Common myeloid progenitor, CD34-positive (primary cell): Measurements from ENCODE around the gene TMEM18.
"Not testable (repeated sequence)": the region's sequence is repeated elsewhere in the genome, so short reads cannot be mapped to it uniquely, and the experiment has no call there.

Experiments
- CTCF ChIA-PET: fragments of 350-600 bp; sonication (Branson Sonifier 250); formaldehyde crosslinking; loops from one replicate; lab custom pipeline; 2021; ENCODE audit warnings: antibody characterized with exemption; lab: Charles Lee
- POLR2A ChIA-PET: fragments of 350-600 bp; sonication (Branson Sonifier 250); formaldehyde crosslinking; loops from one replicate; lab custom pipeline; 2021; ENCODE audit warnings: antibody characterized with exemption; lab: Charles Lee
- DNase-seq, 3 donors: peaks; one replicate each; pipeline versions ENCODE4 v3.0.0 to v3.0.0-alpha.2; 2013
- H3K27ac ChIP-seq, 2 experiments: 1 replicate in 1 of 2; 2 replicates in 1 of 2; pipeline ENCODE4 v1.7.0; 2013; ENCODE audit warnings: inconsistent platforms in 2 of 2, low read length in 2 of 2, mild to moderate bottlenecking in 2 of 2, low read depth in 1 of 2, moderate library complexity in 1 of 2; ENCODE audit not compliant: severe bottlenecking in 2 of 2, insufficient read depth in 1 of 2, poor library complexity in 1 of 2
- H3K27me3 ChIP-seq, 5 experiments: replicated peaks in 2 of 5; 1 replicate in 3 of 5; 2 replicates in 2 of 5; pipeline versions ENCODE4 v1.6.1 to v1.7.0; 2013; ENCODE audit warnings: low read length in 4 of 5, mild to moderate bottlenecking in 2 of 5, moderate library complexity in 2 of 5, inconsistent platforms in 1 of 5; ENCODE audit not compliant: insufficient read depth in 5 of 5, control insufficient read depth in 4 of 5
- H3K36me3 ChIP-seq, 4 experiments: 1 replicate in 2 of 4; 2 replicates in 2 of 4; pipeline versions ENCODE4 v1.6.1 to v1.7.0; 2013; ENCODE audit warnings: low read length in 3 of 4, control low read depth in 1 of 4, mild to moderate bottlenecking in 1 of 4; ENCODE audit not compliant: control insufficient read depth in 4 of 4, insufficient read depth in 4 of 4
- H3K4me1 ChIP-seq, 4 experiments: 1 replicate in 3 of 4; 2 replicates in 1 of 4; pipeline versions ENCODE4 v1.6.1 to v1.7.1; 2013; ENCODE audit warnings: low read length in 3 of 4, mild to moderate bottlenecking in 3 of 4, control low read depth in 1 of 4, inconsistent platforms in 1 of 4, moderate library complexity in 1 of 4; ENCODE audit not compliant: control insufficient read depth in 4 of 4, insufficient read depth in 4 of 4; ENCODE audit errors: control extremely low read depth in 1 of 4
- H3K4me3 ChIP-seq, 7 experiments: 1 replicate in 4 of 7; 2 replicates in 3 of 7; pipeline versions ENCODE4 v1.5.1 to v1.7.0; 2013; ENCODE audit warnings: mild to moderate bottlenecking in 7 of 7, low read length in 6 of 7, moderate library complexity in 6 of 7, inconsistent platforms in 2 of 7, low read depth in 2 of 7, control low read depth in 1 of 7; ENCODE audit not compliant: insufficient read depth in 4 of 7, control insufficient read depth in 1 of 7; ENCODE audit errors: extremely low read depth in 1 of 7
- H3K9me3 ChIP-seq, 5 experiments: 1 replicate in 4 of 5; 2 replicates in 1 of 5; pipeline versions ENCODE4 v1.6.1 to v1.7.1; 2013; ENCODE audit warnings: low read length in 4 of 5, mild to moderate bottlenecking in 2 of 5, inconsistent platforms in 1 of 5, low read depth in 1 of 5, moderate library complexity in 1 of 5; ENCODE audit not compliant: control insufficient read depth in 4 of 5, insufficient read depth in 2 of 5; ENCODE audit errors: control extremely low read depth in 1 of 5
- WGBS: methylation state at CpG from one replicate; pipeline ENCODE4 v1.1.5; 2013; ENCODE audit not compliant: insufficient coverage; 5-methylcytosine and 5-hydroxymethylcytosine counted together

TMEM18 gene

DNA sequence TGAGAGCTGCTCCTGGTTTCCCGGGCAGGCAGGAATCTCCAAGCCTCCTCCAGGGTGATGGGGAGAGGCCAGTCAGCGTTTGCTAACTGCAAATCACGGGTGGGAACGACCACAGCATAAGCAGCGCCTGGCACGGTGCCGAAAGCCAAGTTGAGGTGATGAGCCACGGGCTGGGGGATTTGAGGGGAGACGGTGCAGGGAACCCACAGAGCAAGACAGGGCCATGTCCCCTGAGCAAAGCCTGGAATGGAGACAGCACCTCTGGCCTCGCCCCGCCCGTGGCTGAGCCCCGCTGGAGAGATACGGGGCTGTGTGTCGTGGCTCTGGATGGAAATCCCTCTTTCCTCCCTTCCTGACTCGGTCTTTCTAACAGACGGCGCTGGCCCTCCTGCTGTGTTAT is 31.5 kb upstream of the TMEM18 start:
- ChIA-PET POLR2A (no interaction called here), CTCF (no interaction called here)
- DNase-seq = no peak
- no peaks in the 10 kb centered on the region for H3K36me3 ChIP-seq
- peaks cover 4 to 12% (median 5%) of the 10 kb centered on the region in 5 experiments for H3K27me3 ChIP-seq
- H3K4me3 ChIP-seq = no peak overlapping the region
- no peaks in the 10 kb centered on the region for H3K9me3 ChIP-seq
- no peaks in the 10 kb centered on the region for H3K4me1 ChIP-seq
- no peak overlapping the region for H3K27ac ChIP-seq
- 86% methylated on average over 18 of the region's 18 CpGs for WGBS

DNA sequence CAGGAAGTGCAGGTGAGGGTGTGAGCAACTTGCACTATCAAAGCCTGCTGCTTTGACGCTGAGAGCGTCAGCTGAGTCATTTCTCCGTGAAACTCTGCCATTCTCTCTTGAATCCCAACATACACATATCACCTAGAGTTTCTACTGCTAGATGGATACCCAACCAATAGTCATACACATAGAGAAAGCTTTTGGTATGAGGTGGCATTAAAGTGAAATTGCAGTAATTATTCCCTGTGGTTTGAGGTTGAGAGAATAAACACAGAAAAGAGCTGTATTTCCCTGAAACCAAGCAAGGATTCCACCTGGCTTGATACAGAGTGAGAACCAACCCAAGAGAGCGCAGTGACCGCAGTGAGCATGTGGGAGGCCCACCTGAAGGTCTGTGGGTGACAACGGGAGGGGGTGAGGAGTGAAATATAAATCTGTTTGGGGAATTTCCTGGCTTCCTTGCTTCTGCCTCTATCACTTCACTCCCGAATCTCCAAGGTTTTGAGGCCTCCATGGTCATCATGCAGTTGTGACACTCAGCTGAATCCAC is 28.8 kb upstream of the TMEM18 start:
- H3K4me1 ChIP-seq = no peaks in the 10 kb centered on the region
- H3K27me3 ChIP-seq = peaks cover 0 to 7% (median 2%) of the 10 kb centered on the region in 5 experiments
- no peaks in the 10 kb centered on the region for H3K9me3 ChIP-seq
- H3K27ac ChIP-seq = no peak overlapping the region
- ChIA-PET POLR2A (no interaction called here), CTCF (no interaction called here)
- no peak overlapping the region for H3K4me3 ChIP-seq
- DNase-seq = no peak
- no peaks in the 10 kb centered on the region for H3K36me3 ChIP-seq
- 86% methylated on average over 5 of the region's 7 CpGs for WGBS

DNA sequence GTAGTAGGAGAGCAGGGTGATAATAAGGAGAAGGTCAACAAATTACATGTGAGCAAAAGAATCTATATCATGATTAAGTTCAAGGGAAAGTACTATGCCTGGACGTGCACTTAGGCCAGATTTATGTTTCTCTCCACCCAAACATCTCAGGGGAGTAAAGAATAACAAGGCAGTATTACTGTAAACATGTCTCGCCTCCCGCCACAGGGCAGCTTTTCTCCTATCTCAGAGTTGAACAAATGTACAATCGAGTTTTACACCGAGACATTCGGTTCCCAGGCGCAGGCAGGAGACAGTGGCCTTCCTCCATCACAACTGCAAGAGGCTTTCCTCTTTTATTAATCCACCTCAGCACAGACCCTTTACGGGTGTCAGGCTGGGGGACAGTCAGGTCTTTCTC is 25.6 kb upstream of the TMEM18 start:
- H3K4me1 ChIP-seq, CTCF ChIA-PET, POLR2A ChIA-PET, H3K4me3 ChIP-seq, H3K27ac ChIP-seq, H3K27me3 ChIP-seq, DNase-seq, H3K36me3 ChIP-seq, H3K9me3 ChIP-seq: not testable (repeated sequence)
- WGBS = 93% methylated on average over 6 of the region's 8 CpGs

DNA sequence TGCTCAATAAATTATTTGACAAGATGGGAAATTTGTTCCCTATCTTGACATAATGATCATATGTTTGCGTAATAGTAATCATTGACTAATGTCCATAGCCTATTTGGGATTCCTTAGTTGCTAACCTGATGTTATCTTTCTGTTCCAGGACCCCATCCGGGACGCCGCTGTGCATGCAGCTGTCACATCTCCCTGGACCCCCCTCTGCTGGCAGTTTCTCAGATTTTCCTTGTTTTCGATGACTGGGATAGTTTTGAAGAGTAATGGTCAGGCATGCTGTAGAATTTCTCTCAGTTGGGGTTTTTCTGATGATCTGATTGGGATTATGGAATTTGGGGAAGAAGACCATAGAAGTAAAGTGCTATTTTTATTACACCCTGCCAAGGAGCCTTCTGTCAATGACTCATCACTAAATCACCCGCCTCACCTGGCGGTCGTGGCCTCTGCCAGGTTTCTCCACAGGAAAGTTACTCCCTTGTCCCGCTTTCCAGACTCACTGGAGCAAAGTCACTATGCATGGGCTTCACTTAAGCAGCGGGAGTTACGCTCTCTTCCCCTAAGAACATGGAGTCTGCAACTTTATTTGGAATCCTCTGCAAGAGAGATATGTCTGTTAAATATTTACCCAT is 19.9 kb upstream of the TMEM18 start:
- ChIA-PET CTCF (no interaction called here), POLR2A (no interaction called here)
- Histone ChIP-seq H3K36me3 (no peaks in the 10 kb centered on the region), H3K4me1 (no peaks in the 10 kb centered on the region), H3K9me3 (peaks cover 0 to 5% (median 0%) of the 10 kb centered on the region in 5 experiments), H3K27ac (no peak overlapping the region), H3K27me3 (peaks cover 0 to 9% (median 0%) of the 10 kb centered on the region in 5 experiments), H3K4me3 (no peak overlapping the region)
- 91% methylated on average over 4 of the region's 11 CpGs for WGBS
- DNase-seq = no peak

DNA sequence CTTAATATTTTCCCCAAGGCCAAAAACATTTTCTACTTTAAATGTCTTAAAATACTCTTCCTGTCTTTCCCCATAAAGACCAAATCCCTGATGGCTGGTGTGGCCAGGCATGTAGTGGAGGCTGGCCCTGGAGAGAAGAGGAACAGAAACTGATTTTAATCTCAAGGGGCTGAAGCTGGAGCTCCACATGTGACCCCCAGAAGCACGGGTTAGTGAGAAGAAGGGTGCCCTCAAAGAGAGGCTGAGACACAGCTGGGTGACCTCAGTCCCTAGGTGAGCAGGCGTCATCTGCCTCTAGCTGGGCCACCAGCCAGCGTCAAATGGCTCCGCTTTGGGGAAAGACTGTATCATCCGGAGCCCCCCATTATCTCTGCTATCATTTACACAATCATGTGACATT is 19.3 kb upstream of the TMEM18 start:
- H3K27ac ChIP-seq = no peak overlapping the region
- 83% methylated on average over 5 of the region's 5 CpGs for WGBS

DNA sequence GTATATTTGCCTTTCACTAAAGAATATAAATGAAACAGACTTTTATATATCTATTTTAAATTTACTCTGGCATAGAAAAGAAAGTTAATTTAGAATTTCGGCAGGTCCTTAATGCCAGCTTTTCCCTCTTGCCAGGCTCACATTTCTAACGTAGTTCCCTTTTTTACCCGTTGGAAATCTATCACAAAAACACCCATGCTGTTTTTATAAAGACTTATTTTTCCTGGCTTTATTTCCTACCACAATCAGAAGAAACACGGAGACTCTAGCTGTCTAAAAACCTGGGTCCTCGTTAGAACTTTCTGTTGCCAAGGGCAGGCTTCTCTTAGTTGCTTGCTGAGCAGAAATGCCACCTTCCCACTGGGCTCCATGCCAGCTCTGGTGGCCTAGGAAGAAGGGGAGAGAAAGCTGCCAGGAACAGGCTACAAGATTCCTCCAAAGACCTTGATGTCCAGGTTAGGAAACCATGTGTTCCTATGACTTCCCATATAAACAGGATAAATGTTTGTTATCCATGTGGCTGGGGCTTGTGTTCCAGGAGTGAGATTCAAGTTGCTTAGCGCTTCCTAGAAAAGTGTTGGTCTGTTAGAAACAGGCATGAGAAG is 17.8 kb upstream of the TMEM18 start:
- Histone ChIP-seq H3K36me3 (no peaks in the 10 kb centered on the region), H3K9me3 (peaks cover 0 to 5% (median 0%) of the 10 kb centered on the region in 5 experiments), H3K27ac (no peak overlapping the region), H3K4me1 (no peaks in the 10 kb centered on the region), H3K27me3 (peaks cover 0 to 9% (median 0%) of the 10 kb centered on the region in 5 experiments), H3K4me3 (no peak overlapping the region)
- POLR2A ChIA-PET = no interaction called here
- CTCF ChIA-PET = interaction anchor here (1.2 kb wide), 1 partner anchor 17 kb away, joined by 4 read pairs; no protein-coding TSS in a partner anchor
- DNase-seq = no peak
- WGBS = 68% methylated on average over 6 of the region's 6 CpGs

More for the DNA sequence above, 19.3 kb upstream of the TMEM18 start:
- ChIA-PET CTCF (no interaction called here), POLR2A (no interaction called here)
- Histone ChIP-seq H3K4me1 (no peaks in the 10 kb centered on the region), H3K27me3 (peaks cover 0 to 9% (median 0%) of the 10 kb centered on the region in 5 experiments), H3K4me3 (no peak overlapping the region), H3K36me3 (no peaks in the 10 kb centered on the region), H3K9me3 (peaks cover 0 to 5% (median 0%) of the 10 kb centered on the region in 5 experiments)
- peak in 2 of 3 donors; percentile 11 to 23 for DNase-seq

DNA sequence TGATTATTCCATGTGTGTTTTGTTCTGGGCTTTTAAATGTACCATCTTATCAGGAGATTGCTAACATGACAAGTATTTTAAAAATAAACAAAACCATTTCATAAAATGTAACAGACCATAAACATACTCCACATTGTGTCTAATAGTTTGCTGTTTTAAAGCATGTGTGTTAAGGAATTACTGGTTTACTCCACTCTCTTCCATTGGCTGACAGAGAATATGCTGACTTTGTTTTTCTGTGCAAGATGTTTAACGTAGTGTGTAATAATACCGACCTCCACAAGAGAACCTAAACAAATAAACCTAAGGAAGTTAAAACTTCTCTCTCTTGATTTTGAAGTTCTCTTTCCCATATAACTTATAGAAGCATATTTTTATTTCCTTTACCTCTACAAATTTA is 17.0 kb upstream of the TMEM18 start:
- Histone ChIP-seq H3K27ac (no peak overlapping the region), H3K36me3 (no peaks in the 10 kb centered on the region), H3K4me1 (no peaks in the 10 kb centered on the region), H3K4me3 (no peak overlapping the region), H3K9me3 (no peaks in the 10 kb centered on the region), H3K27me3 (peaks cover 0 to 11% (median 0%) of the 10 kb centered on the region in 5 experiments)
- ChIA-PET CTCF (interaction anchor here (1.2 kb wide), 1 partner anchor 16 kb away, joined by 4 read pairs; no protein-coding TSS in a partner anchor), POLR2A (no interaction called here)
- WGBS = no CpG with 5 or more reads among the region's 2 CpGs
- DNase-seq = no peak
